ENCODE results near the gene FHOD3. TPM values are rescaled to one million over a fixed set of nuclear protein-coding genes. Genes with fewer than 3 reads are reported as not detected.

FHOD3 gene
- total RNA-seq, 1 experiment from 2014 or later = 5.0 TPM

DNA sequence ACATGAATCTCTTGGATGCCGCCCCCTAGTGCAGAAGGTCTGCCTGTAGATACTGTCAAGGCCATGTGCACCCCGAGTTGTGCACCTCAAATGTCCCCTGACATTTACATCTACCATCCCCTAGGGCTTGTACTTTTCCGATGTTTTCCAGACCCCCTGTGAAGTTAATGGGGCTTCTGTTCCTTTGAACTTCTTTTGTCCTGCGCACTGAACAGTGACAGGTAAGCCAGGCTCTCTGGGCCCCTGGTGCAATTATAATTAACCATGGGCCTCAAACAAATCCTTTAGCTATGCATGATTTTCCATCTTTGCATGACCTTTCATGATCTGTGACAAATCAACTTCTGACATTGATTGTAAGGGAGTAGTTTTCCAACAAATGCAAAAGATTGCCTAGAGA lies 158.4 kb downstream of the FHOD3 start:
- Mint-ChIP-seq H3K27ac (ENCODE audit: low read depth, unreplicated experiment) (no peak overlapping the region), H3K27me3 (ENCODE audit: insufficient read depth, unreplicated experiment) (no peaks in the 10 kb centered on the region), H3K4me1 (ENCODE audit: insufficient read depth, unreplicated experiment) (peaks cover 7% of the 10 kb centered on the region), H3K36me3 (ENCODE audit: insufficient read depth, unreplicated experiment) (no peaks in the 10 kb centered on the region), H3K9me3 (ENCODE audit: unreplicated experiment) (no peaks in the 10 kb centered on the region), H3K4me3 (ENCODE audit: unreplicated experiment) (no peak overlapping the region)
- BruUV-seq (replicated peaks) = no TSS peak
- no peak for DNase-seq (ENCODE audit: unreplicated experiment)
- POLR2A ChIA-PET = no interaction called here
- CTCF ChIA-PET = no interaction called here
- intact Hi-C loops (cut with micrococcal nuclease) = no loop called here
- TF ChIP-seq, protein P1, sequence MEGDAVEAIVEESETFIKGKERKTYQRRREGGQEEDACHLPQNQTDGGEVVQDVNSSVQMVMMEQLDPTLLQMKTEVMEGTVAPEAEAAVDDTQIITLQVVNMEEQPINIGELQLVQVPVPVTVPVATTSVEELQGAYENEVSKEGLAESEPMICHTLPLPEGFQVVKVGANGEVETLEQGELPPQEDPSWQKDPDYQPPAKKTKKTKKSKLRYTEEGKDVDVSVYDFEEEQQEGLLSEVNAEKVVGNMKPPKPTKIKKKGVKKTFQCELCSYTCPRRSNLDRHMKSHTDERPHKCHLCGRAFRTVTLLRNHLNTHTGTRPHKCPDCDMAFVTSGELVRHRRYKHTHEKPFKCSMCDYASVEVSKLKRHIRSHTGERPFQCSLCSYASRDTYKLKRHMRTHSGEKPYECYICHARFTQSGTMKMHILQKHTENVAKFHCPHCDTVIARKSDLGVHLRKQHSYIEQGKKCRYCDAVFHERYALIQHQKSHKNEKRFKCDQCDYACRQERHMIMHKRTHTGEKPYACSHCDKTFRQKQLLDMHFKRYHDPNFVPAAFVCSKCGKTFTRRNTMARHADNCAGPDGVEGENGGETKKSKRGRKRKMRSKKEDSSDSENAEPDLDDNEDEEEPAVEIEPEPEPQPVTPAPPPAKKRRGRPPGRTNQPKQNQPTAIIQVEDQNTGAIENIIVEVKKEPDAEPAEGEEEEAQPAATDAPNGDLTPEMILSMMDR (IDR thresholded peaks at IDR 0.05; ENCODE audit: unreplicated experiment) = no peak

DNA sequence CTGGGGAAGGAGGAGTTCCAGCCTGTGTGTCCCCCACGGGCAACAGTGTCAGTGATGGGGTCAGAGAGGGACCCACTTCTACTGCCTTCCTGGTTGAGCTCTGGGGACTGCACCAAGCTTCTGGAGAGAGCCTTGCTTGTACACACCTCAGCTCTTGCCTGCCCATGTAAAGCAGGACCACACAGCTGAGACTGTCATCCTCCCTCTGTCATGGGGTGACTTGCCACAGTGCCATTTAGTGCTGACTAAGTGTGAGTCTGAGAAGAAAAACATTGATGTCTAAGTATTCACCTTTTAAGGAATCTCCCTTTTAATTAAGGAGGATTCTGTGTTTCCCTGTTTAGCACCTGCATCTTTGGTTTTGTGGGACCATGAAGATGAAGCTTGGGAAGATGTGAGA lies 159.1 kb downstream of the FHOD3 start:
- Mint-ChIP-seq H3K4me1 (ENCODE audit: insufficient read depth, unreplicated experiment) (peaks cover 1% of the 10 kb centered on the region), H3K27me3 (ENCODE audit: insufficient read depth, unreplicated experiment) (no peaks in the 10 kb centered on the region), H3K9me3 (ENCODE audit: unreplicated experiment) (no peaks in the 10 kb centered on the region), H3K36me3 (ENCODE audit: insufficient read depth, unreplicated experiment) (no peaks in the 10 kb centered on the region), H3K4me3 (ENCODE audit: unreplicated experiment) (no peak overlapping the region), H3K27ac (ENCODE audit: low read depth, unreplicated experiment) (no peak overlapping the region)
- TF ChIP-seq, protein P1 (IDR thresholded peaks at IDR 0.05; ENCODE audit: unreplicated experiment) = no peak
- ChIA-PET POLR2A (no interaction called here), CTCF (no interaction called here)
- intact Hi-C loops (cut with micrococcal nuclease) = no loop called here
- no TSS peak for BruUV-seq (replicated peaks)
- no peak for DNase-seq (ENCODE audit: unreplicated experiment)

DNA sequence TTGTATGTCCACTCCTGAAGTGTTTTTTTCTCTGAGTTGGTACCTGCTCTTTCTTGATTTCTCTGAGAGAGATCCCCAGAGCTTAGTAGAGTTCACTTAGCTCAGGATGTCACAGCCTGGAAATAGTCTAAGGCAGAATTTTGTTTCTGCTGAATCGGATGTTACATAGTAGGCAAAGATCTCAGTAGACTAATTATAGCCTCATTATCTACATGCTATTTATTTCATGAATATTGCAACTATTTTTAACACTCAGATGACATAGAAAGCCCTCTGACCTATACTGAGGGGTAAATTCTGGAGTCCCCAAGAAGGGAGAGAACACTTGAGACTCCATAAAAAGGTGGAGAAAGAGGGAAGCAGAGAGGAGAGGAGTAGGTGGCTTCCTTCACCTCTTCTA lies 160.2 kb downstream of the FHOD3 start:
- no peak overlapping the region for H3K27ac Mint-ChIP-seq (ENCODE audit: low read depth, unreplicated experiment)

DNA sequence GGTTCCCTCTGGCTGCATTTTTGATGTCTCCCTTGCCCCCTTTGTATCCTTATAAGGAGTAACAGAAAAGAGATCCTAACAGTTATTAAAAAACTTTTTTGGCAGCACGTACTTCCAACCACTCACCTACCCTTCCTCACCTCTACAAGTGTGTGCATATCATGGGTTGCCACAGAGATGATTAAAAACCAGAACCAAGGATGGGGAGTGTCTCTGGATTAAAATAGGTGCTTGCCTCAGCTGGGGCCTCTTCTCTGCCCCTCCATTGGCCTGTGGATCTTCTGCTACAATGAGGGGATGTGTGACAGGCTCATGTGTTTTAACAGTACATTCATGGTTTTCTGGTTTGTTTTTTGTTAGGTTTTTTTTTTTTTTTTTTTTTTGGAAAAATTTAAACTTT lies 160.8 kb downstream of the FHOD3 start:
- TF ChIP-seq, protein P1 (IDR thresholded peaks at IDR 0.05; ENCODE audit: unreplicated experiment) = no peak
- no peak overlapping the region for H3K27ac Mint-ChIP-seq (ENCODE audit: low read depth, unreplicated experiment)

More for the DNA sequence above, 160.2 kb downstream of the FHOD3 start:
- Mint-ChIP-seq H3K9me3 (ENCODE audit: unreplicated experiment) (no peaks in the 10 kb centered on the region), H3K36me3 (ENCODE audit: insufficient read depth, unreplicated experiment) (no peaks in the 10 kb centered on the region), H3K4me3 (ENCODE audit: unreplicated experiment) (no peak overlapping the region), H3K4me1 (ENCODE audit: insufficient read depth, unreplicated experiment) (peaks cover 7% of the 10 kb centered on the region), H3K27me3 (ENCODE audit: insufficient read depth, unreplicated experiment) (no peaks in the 10 kb centered on the region)
- ChIA-PET CTCF (interaction anchor here (0.5 kb wide), 1 partner anchor 300 kb away, joined by 4 read pairs; no protein-coding TSS in a partner anchor), POLR2A (no interaction called here)
- intact Hi-C loops (cut with micrococcal nuclease) = no loop called here
- no peak for DNase-seq (ENCODE audit: unreplicated experiment)
- TF ChIP-seq, protein P1 (IDR thresholded peaks at IDR 0.05; ENCODE audit: unreplicated experiment) = no peak
- BruUV-seq (replicated peaks) = no TSS peak

More for the DNA sequence above, 160.8 kb downstream of the FHOD3 start:
- Mint-ChIP-seq H3K4me3 (ENCODE audit: unreplicated experiment) (no peak overlapping the region), H3K27me3 (ENCODE audit: insufficient read depth, unreplicated experiment) (no peaks in the 10 kb centered on the region), H3K36me3 (ENCODE audit: insufficient read depth, unreplicated experiment) (no peaks in the 10 kb centered on the region), H3K9me3 (ENCODE audit: unreplicated experiment) (no peaks in the 10 kb centered on the region), H3K4me1 (ENCODE audit: insufficient read depth, unreplicated experiment) (peaks cover 7% of the 10 kb centered on the region)
- DNase-seq (ENCODE audit: unreplicated experiment) = no peak
- no TSS peak for BruUV-seq (replicated peaks)
- ChIA-PET POLR2A (no interaction called here), CTCF (no interaction called here)
- intact Hi-C loops (cut with micrococcal nuclease) = no loop called here
